ENCODE measurements around the gene IAH1. TPM values are rescaled to one million over a fixed set of nuclear protein-coding genes. Genes with fewer than 3 reads are reported as not detected.

IAH1 gene
- total and polyA plus RNA-seq, 4 donors = 19.2 to 62.1 (median 27.0) TPM

DNA sequence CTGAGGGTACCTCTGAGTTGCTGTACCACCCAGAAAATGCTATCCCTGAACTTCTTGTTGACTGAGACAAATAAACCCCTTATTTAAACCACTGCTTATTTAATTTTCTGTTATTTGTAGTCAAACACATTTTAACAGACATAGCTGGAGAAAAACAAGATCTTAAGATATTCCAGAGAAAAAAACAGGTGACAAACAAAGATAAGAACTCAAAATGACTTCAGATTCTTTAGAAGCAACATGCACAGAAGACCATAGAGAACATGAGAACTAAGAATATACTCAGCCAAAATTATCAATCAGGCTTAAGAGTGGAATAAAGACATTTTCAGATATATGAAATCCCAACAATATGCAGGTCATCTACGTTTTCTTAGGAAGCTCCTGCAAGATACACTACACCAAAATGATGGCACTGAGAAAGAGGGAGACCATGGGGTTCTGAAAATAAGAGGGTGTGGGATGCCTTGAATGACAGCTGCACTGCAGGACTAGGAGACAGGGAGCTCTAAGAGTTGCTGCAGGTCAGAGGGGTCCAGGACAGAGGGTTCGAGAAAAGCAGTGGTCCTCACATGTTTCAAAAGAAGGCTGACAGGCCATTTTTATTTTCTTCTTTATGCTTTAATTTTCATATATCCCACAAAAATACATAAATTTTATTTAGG is 42.9 kb downstream of the IAH1 start:
- no peaks in the 10 kb centered on the region for H3K4me1 ChIP-seq (ENCODE audit: control insufficient read depth in 4 of 4, insufficient read depth in 4 of 4, low read length in 3 of 4)
- no peak overlapping the region for H3K27ac ChIP-seq (ENCODE audit: low read depth in 1 of 2, low read length in 2 of 2)
- H3K36me3 ChIP-seq (ENCODE audit: control insufficient read depth in 4 of 4, insufficient read depth in 3 of 4, low read depth in 1 of 4, low read length in 3 of 4) = peaks cover 2 to 35% (median 21%) of the 10 kb centered on the region in 4 donors
- no peak overlapping the region for H3K4me3 ChIP-seq (ENCODE audit: low read depth in 1 of 3, low read length in 3 of 3)
- no peaks in the 10 kb centered on the region for H3K27me3 ChIP-seq (ENCODE audit: control insufficient read depth in 4 of 4, insufficient read depth in 4 of 4, low read length in 3 of 4)
- no peaks in the 10 kb centered on the region for H3K9me3 ChIP-seq (ENCODE audit: control insufficient read depth in 4 of 4, low read length in 3 of 4)
- WGBS = 97% methylated on average over 2 of the region's 2 CpGs
- H3K9ac ChIP-seq (ENCODE audit: low read depth in 1 of 2, low read length in 2 of 2) = no peak overlapping the region
- no peak for DNase-seq (ENCODE audit: low spot score)
- TF ChIP-seq, protein P1, sequence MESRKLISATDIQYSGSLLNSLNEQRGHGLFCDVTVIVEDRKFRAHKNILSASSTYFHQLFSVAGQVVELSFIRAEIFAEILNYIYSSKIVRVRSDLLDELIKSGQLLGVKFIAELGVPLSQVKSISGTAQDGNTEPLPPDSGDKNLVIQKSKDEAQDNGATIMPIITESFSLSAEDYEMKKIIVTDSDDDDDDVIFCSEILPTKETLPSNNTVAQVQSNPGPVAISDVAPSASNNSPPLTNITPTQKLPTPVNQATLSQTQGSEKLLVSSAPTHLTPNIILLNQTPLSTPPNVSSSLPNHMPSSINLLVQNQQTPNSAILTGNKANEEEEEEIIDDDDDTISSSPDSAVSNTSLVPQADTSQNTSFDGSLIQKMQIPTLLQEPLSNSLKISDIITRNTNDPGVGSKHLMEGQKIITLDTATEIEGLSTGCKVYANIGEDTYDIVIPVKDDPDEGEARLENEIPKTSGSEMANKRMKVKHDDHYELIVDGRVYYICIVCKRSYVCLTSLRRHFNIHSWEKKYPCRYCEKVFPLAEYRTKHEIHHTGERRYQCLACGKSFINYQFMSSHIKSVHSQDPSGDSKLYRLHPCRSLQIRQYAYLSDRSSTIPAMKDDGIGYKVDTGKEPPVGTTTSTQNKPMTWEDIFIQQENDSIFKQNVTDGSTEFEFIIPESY (IDR thresholded peaks at IDR 0.05) = no peak
- TF ChIP-seq, protein P2, sequence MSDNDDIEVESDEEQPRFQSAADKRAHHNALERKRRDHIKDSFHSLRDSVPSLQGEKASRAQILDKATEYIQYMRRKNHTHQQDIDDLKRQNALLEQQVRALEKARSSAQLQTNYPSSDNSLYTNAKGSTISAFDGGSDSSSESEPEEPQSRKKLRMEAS (IDR thresholded peaks at IDR 0.05) = no peak
- TF ChIP-seq FOXA2 (IDR thresholded peaks at IDR 0.05) (no peak), SP1 (IDR thresholded peaks at IDR 0.05) (no peak), HNF4A (conservative IDR thresholded peaks at IDR 0.05) (no peak), HNF4G (IDR thresholded peaks at IDR 0.05) (no peak), EGR1 (IDR thresholded peaks at IDR 0.05; ENCODE audit: low read depth in 2 of 2) (no peak), RXRA (IDR thresholded peaks at IDR 0.05) (no peak), NR2F2 (IDR thresholded peaks at IDR 0.05) (no peak), TAF1 (conservative IDR thresholded peaks at IDR 0.05) (no peak), RAD21 (IDR thresholded peaks at IDR 0.05) (no peak), GABPA (IDR thresholded peaks at IDR 0.05 in 1 of 2, conservative IDR thresholded peaks at IDR 0.05 in 1 of 2) (no peak), JUND (IDR thresholded peaks at IDR 0.05) (no peak)
- TF ChIP-seq, protein P3, sequence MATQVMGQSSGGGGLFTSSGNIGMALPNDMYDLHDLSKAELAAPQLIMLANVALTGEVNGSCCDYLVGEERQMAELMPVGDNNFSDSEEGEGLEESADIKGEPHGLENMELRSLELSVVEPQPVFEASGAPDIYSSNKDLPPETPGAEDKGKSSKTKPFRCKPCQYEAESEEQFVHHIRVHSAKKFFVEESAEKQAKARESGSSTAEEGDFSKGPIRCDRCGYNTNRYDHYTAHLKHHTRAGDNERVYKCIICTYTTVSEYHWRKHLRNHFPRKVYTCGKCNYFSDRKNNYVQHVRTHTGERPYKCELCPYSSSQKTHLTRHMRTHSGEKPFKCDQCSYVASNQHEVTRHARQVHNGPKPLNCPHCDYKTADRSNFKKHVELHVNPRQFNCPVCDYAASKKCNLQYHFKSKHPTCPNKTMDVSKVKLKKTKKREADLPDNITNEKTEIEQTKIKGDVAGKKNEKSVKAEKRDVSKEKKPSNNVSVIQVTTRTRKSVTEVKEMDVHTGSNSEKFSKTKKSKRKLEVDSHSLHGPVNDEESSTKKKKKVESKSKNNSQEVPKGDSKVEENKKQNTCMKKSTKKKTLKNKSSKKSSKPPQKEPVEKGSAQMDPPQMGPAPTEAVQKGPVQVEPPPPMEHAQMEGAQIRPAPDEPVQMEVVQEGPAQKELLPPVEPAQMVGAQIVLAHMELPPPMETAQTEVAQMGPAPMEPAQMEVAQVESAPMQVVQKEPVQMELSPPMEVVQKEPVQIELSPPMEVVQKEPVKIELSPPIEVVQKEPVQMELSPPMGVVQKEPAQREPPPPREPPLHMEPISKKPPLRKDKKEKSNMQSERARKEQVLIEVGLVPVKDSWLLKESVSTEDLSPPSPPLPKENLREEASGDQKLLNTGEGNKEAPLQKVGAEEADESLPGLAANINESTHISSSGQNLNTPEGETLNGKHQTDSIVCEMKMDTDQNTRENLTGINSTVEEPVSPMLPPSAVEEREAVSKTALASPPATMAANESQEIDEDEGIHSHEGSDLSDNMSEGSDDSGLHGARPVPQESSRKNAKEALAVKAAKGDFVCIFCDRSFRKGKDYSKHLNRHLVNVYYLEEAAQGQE (IDR thresholded peaks at IDR 0.05) = no peak
- TF ChIP-seq, protein P4, sequence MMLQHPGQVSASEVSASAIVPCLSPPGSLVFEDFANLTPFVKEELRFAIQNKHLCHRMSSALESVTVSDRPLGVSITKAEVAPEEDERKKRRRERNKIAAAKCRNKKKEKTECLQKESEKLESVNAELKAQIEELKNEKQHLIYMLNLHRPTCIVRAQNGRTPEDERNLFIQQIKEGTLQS (IDR thresholded peaks at IDR 0.05) = no peak
- TF ChIP-seq, protein P5, sequence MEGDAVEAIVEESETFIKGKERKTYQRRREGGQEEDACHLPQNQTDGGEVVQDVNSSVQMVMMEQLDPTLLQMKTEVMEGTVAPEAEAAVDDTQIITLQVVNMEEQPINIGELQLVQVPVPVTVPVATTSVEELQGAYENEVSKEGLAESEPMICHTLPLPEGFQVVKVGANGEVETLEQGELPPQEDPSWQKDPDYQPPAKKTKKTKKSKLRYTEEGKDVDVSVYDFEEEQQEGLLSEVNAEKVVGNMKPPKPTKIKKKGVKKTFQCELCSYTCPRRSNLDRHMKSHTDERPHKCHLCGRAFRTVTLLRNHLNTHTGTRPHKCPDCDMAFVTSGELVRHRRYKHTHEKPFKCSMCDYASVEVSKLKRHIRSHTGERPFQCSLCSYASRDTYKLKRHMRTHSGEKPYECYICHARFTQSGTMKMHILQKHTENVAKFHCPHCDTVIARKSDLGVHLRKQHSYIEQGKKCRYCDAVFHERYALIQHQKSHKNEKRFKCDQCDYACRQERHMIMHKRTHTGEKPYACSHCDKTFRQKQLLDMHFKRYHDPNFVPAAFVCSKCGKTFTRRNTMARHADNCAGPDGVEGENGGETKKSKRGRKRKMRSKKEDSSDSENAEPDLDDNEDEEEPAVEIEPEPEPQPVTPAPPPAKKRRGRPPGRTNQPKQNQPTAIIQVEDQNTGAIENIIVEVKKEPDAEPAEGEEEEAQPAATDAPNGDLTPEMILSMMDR (IDR thresholded peaks at IDR 0.05; ENCODE audit: low read depth, low read length, missing input control) = no peak

All from liver (tissue), 9 donors.